Neural cell (in vitro differentiated cells): Measurements from ENCODE around the gene OGFOD1.

Source experiments
- CTCF ChIP-seq: fragments of 450-650 bp; IDR thresholded peaks from 2 replicates; pipeline ENCODE4 v1.5.1; 2014; ENCODE audit warnings: antibody characterized with exemption, mild to moderate bottlenecking, moderate library complexity; ENCODE audit not compliant: poor library complexity, severe bottlenecking
- REST ChIP-seq: IDR thresholded peaks from 2 replicates; pipeline ENCODE4 v1.6.1; 2012; ENCODE audit warnings: borderline replicate concordance

- TF ChIP-seq REST, result no peak
- TF ChIP-seq CTCF, result no peak
These were observed 23.3 kb upstream of the OGFOD1 start for GRCh38 chr16:56428091-56428490.
